Measurements from ENCODE around the gene SLAMF8.

The SLAMF8 gene

GRCh38 chr1:159841749-159842148 lies 15.1 kb downstream of the SLAMF8 start:
- no peak for DNase-seq (ENCODE audit: low read depth)
- H3K4me3 ChIP-seq (ENCODE audit: low read depth, low read length): no peak overlapping the region
- TF ChIP-seq POLR2A (IDR thresholded peaks at IDR 0.05; ENCODE audit: extremely low read depth, insufficient read length) (no peak), CTCF (IDR thresholded peaks at IDR 0.05; ENCODE audit: low read depth, low read length) (no peak), MAX (IDR thresholded peaks at IDR 0.05; ENCODE audit: low read depth, low read length) (no peak), MYC (IDR thresholded peaks at IDR 0.05; ENCODE audit: low read depth, low read length) (no peak)

GRCh38 chr1:159843459-159843858 lies 16.8 kb downstream of the SLAMF8 start:
- no peak overlapping the region for H3K4me3 ChIP-seq (ENCODE audit: low read depth, low read length)
- DNase-seq (ENCODE audit: low read depth): no peak

GRCh38 chr1:159845751-159846629 lies 19.3 kb downstream of the SLAMF8 start:
- DNase-seq (ENCODE audit: low read depth): no peak
- TF ChIP-seq POLR2A (IDR thresholded peaks at IDR 0.05; ENCODE audit: extremely low read depth, insufficient read length) (no peak), CTCF (IDR thresholded peaks at IDR 0.05; ENCODE audit: low read depth, low read length) (no peak), MYC (IDR thresholded peaks at IDR 0.05; ENCODE audit: low read depth, low read length) (no peak), MAX (IDR thresholded peaks at IDR 0.05; ENCODE audit: low read depth, low read length) (no peak)
- H3K4me3 ChIP-seq (ENCODE audit: low read depth, low read length): no peak overlapping the region

More at GRCh38 chr1:159843459-159843858, 16.8 kb downstream of the SLAMF8 start:
- TF ChIP-seq MAX (IDR thresholded peaks at IDR 0.05; ENCODE audit: low read depth, low read length) (no peak), POLR2A (IDR thresholded peaks at IDR 0.05; ENCODE audit: extremely low read depth, insufficient read length) (no peak), MYC (IDR thresholded peaks at IDR 0.05; ENCODE audit: low read depth, low read length) (no peak), CTCF (IDR thresholded peaks at IDR 0.05; ENCODE audit: low read depth, low read length) (no peak)

- TF ChIP-seq CTCF (IDR thresholded peaks at IDR 0.05; ENCODE audit: low read depth, low read length): no peak
- no peak for TF ChIP-seq MYC (IDR thresholded peaks at IDR 0.05; ENCODE audit: low read depth, low read length)
- no peak for TF ChIP-seq POLR2A (IDR thresholded peaks at IDR 0.05; ENCODE audit: extremely low read depth, insufficient read length)
- TF ChIP-seq MAX (IDR thresholded peaks at IDR 0.05; ENCODE audit: low read depth, low read length): no peak
- DNase-seq (ENCODE audit: low read depth): no peak
- no peak overlapping the region for H3K4me3 ChIP-seq (ENCODE audit: low read depth, low read length)
Measured at GRCh38 chr1:159847231-159847630, 20.6 kb downstream of the SLAMF8 start.

GRCh38 chr1:159848326-159848725 lies 21.7 kb downstream of the SLAMF8 start:
- no peak overlapping the region for H3K4me3 ChIP-seq (ENCODE audit: low read depth, low read length)
- DNase-seq (ENCODE audit: low read depth): no peak
- TF ChIP-seq MYC (IDR thresholded peaks at IDR 0.05; ENCODE audit: low read depth, low read length) (no peak), CTCF (IDR thresholded peaks at IDR 0.05; ENCODE audit: low read depth, low read length) (no peak)

All from NB4 (cell line).